LNCaP clone FGC (cell line): ENCODE results near the gene MEOX2.

Source experiments
- DNase-seq: peaks from one replicate; pipeline ENCODE4 v3.0.0-alpha.2; 2011; ENCODE audit warnings: low read depth
- H3K4me3 ChIP-seq: 2 replicates; pipeline ENCODE4 v1.5.1; 2011; ENCODE audit warnings: mild to moderate bottlenecking, low read depth, low read length, control low read depth
- CTCF ChIP-seq: IDR thresholded peaks from 2 replicates; pipeline ENCODE4 v1.5.1; 2012; ENCODE audit warnings: mild to moderate bottlenecking; ENCODE audit not compliant: control insufficient read depth, insufficient read depth; ENCODE audit errors: extremely low read depth

Gene MEOX2

GRCh38 chr7:15681631-15682030, 4.9 kb downstream of the MEOX2 start:
- no peak for DNase-seq
- H3K4me3 ChIP-seq: no peak overlapping the region
- no peak for TF ChIP-seq CTCF

- no peak for TF ChIP-seq CTCF
- DNase-seq: no peak
- no peak overlapping the region for H3K4me3 ChIP-seq
These were observed 5.3 kb downstream of the MEOX2 start for GRCh38 chr7:15681186-15681585.

- no peak for TF ChIP-seq CTCF
- DNase-seq: no peak
- H3K4me3 ChIP-seq: no peak overlapping the region
These were observed 6.0 kb downstream of the MEOX2 start for GRCh38 chr7:15680446-15680845.

GRCh38 chr7:15679306-15679705, 7.2 kb downstream of the MEOX2 start:
- H3K4me3 ChIP-seq: no peak overlapping the region
- TF ChIP-seq CTCF: no peak
- DNase-seq: no peak

- no peak for TF ChIP-seq CTCF
These were observed 7.8 kb downstream of the MEOX2 start for GRCh38 chr7:15678653-15679052.

GRCh38 chr7:15675379-15675778, 11.1 kb downstream of the MEOX2 start:
- TF ChIP-seq CTCF: no peak
- no peak overlapping the region for H3K4me3 ChIP-seq
- no peak for DNase-seq

More at GRCh38 chr7:15678653-15679052, 7.8 kb downstream of the MEOX2 start:
- no peak for DNase-seq
- no peak overlapping the region for H3K4me3 ChIP-seq

- no peak for DNase-seq
- no peak for TF ChIP-seq CTCF
These were observed 11.9 kb downstream of the MEOX2 start for GRCh38 chr7:15674586-15674985.

More at GRCh38 chr7:15674586-15674985, 11.9 kb downstream of the MEOX2 start:
- no peak overlapping the region for H3K4me3 ChIP-seq
